H1 (cell line): ENCODE results near the gene PIGS. TPM values are rescaled to one million over a fixed set of nuclear protein-coding genes. Genes with fewer than 3 reads are reported as not detected.

Experiments
- CTCF ChIA-PET: fragments of 300-600 bp; sonication (Branson Sonifier 250); formaldehyde crosslinking; loops from one replicate; lab custom pipeline; 2021; ENCODE audit not compliant: partially characterized antibody; lab: Charles Lee
- POLR2A ChIA-PET: fragments of 300-600 bp; sonication (Branson Sonifier 250); formaldehyde crosslinking; loops from one replicate; lab custom pipeline; 2021; ENCODE audit warnings: inconsistent platforms; ENCODE audit not compliant: partially characterized antibody; lab: Charles Lee
- DNase-seq, 2 experiments: peaks; one replicate each; pipeline versions ENCODE4 v3.0.0 to v3.0.0-alpha.2; 2010 to 2022; ENCODE audit warnings: low spot score in 2 of 2, low read depth in 1 of 2, mixed read lengths in 1 of 2
- FAIRE-seq: peaks from 2 replicates; lab custom pipeline; 2011; peaks lifted over from hg19 to GRCh38; lab: Jason Lieb, UNC
- H2AFZ ChIP-seq: 2 replicates; pipeline ENCODE4 v1.8.1; 2012; ENCODE audit warnings: low read length, inconsistent platforms
- H2AK5ac ChIP-seq: 2 replicates; pipeline ENCODE4 v1.6.1; 2013; ENCODE audit warnings: low read depth, low read length
- H2BK120ac ChIP-seq: replicated peaks from 2 replicates; pipeline ENCODE3; 2013; ENCODE audit warnings: low read depth, low read length, inconsistent platforms
- H2BK12ac ChIP-seq: 2 replicates; pipeline ENCODE4 v1.6.1; 2013; ENCODE audit warnings: low read depth, low read length
- H2BK15ac ChIP-seq: 2 replicates; pipeline ENCODE4 v1.6.1; 2013; ENCODE audit warnings: low read length
- H2BK20ac ChIP-seq: 2 replicates; pipeline ENCODE4 v1.6.1; 2013; ENCODE audit warnings: low read length
- H2BK5ac ChIP-seq: 2 replicates; pipeline ENCODE4 v1.6.1; 2013; ENCODE audit warnings: low read depth, low read length
- H3K14ac ChIP-seq: 2 replicates; pipeline ENCODE4 v1.6.1; 2013; ENCODE audit warnings: inconsistent platforms; ENCODE audit not compliant: insufficient read length
- H3K18ac ChIP-seq: 2 replicates; pipeline ENCODE4 v1.6.1; 2013; ENCODE audit warnings: low read length; ENCODE audit errors: extremely low read depth
- H3K23ac ChIP-seq: 2 replicates; pipeline ENCODE4 v1.6.1; 2013; ENCODE audit warnings: inconsistent platforms; ENCODE audit not compliant: insufficient read length
- H3K23me2 ChIP-seq: 2 replicates; pipeline ENCODE4 v1.6.1; 2013; ENCODE audit warnings: low read depth, low read length
- H3K27ac ChIP-seq: 2 replicates; pipeline ENCODE4 v1.6.1; 2011; ENCODE audit warnings: low read depth, low read length, inconsistent platforms
- H3K27me3 ChIP-seq, 4 experiments: replicated peaks in 1 of 4; 1 replicate in 1 of 4; 2 replicates in 3 of 4; pipeline versions ENCODE4 v1.6.1 to v1.8.1; 2011 to 2013; ENCODE audit warnings: low read length in 3 of 4, mild to moderate bottlenecking in 3 of 4, inconsistent platforms in 2 of 4, mixed read lengths in 2 of 4, moderate library complexity in 1 of 4; ENCODE audit not compliant: control insufficient read depth in 3 of 4, insufficient read depth in 3 of 4; ENCODE audit errors: extremely low read depth in 1 of 4
- H3K36me3 ChIP-seq, 4 experiments: 2 replicates each; pipeline versions ENCODE4 v1.6.1 to v1.8.1; 2011 to 2013; ENCODE audit warnings: mild to moderate bottlenecking in 4 of 4, low read length in 3 of 4, moderate library complexity in 2 of 4, control low read depth in 1 of 4, inconsistent platforms in 1 of 4; ENCODE audit not compliant: insufficient read depth in 4 of 4, control insufficient read depth in 2 of 4
- H3K4ac ChIP-seq: replicated peaks from 2 replicates; pipeline ENCODE3; 2013; ENCODE audit warnings: low read length, low read depth, mixed read lengths, inconsistent platforms; ENCODE audit not compliant: insufficient read length
- H3K4me1 ChIP-seq, 4 experiments: replicated peaks in 1 of 4; 1 replicate in 1 of 4; 2 replicates in 3 of 4; pipeline versions ENCODE4 v1.6.1 to v1.8.1; 2011 to 2013; ENCODE audit warnings: low read length in 3 of 4, inconsistent platforms in 2 of 4, mixed read lengths in 1 of 4; ENCODE audit not compliant: insufficient read depth in 4 of 4, control insufficient read depth in 3 of 4
- H3K4me2 ChIP-seq, 2 experiments: 2 replicates each; pipeline versions ENCODE4 v1.6.1 to v1.8.1; 2011 to 2013; ENCODE audit warnings: low read depth in 2 of 2, low read length in 2 of 2, control low read depth in 1 of 2, inconsistent platforms in 1 of 2, mild to moderate bottlenecking in 1 of 2; ENCODE audit not compliant: insufficient read depth in 1 of 2
- H3K4me3 ChIP-seq, 4 experiments: fragments of 200-600, 300-600 bp in 1 of 4; sonication (generic), shearing (Covaris generic), sonication (Bioruptor Twin) in 1 of 4; 2 replicates each; pipeline versions ENCODE4 v1.5.1 to v1.8.1; 2011 to 2016; ENCODE audit warnings: low read length in 4 of 4, low read depth in 3 of 4, control low read depth in 2 of 4, inconsistent platforms in 2 of 4, mild to moderate bottlenecking in 2 of 4, mixed read lengths in 1 of 4, moderate library complexity in 1 of 4; ENCODE audit not compliant: insufficient read depth in 2 of 4; ENCODE audit errors: extremely low read depth in 1 of 4
- H3K56ac ChIP-seq: replicated peaks from 2 replicates; pipeline ENCODE3; 2013; ENCODE audit warnings: low read depth, mild to moderate bottlenecking, mixed read lengths, low read length, inconsistent platforms; ENCODE audit not compliant: insufficient read length
- H3K79me1 ChIP-seq: 2 replicates; pipeline ENCODE4 v1.6.1; 2013; ENCODE audit warnings: low read depth, low read length, control low read depth
- H3K79me2 ChIP-seq, 2 experiments: 2 replicates each; pipeline versions ENCODE4 v1.6.1 to v1.8.1; 2012 to 2013; ENCODE audit warnings: low read length in 2 of 2, mild to moderate bottlenecking in 2 of 2, inconsistent platforms in 1 of 2; ENCODE audit not compliant: insufficient read depth in 2 of 2, control insufficient read depth in 1 of 2
- H3K9ac ChIP-seq, 4 experiments: replicated peaks in 1 of 4; 1 replicate in 1 of 4; 2 replicates in 3 of 4; pipeline versions ENCODE4 v1.6.1 to v1.8.1; 2011 to 2013; ENCODE audit warnings: low read depth in 3 of 4, low read length in 3 of 4, control low read depth in 2 of 4, mild to moderate bottlenecking in 2 of 4, moderate library complexity in 2 of 4, inconsistent platforms in 1 of 4; ENCODE audit errors: extremely low read depth in 1 of 4
- H3K9me3 ChIP-seq, 2 experiments: 2 replicates each; pipeline versions ENCODE4 v1.6.1 to v1.8.1; 2012 to 2013; ENCODE audit warnings: mild to moderate bottlenecking in 2 of 2, moderate library complexity in 2 of 2, control low read depth in 1 of 2, inconsistent platforms in 1 of 2, low read depth in 1 of 2, low read length in 1 of 2, mixed read lengths in 1 of 2; ENCODE audit not compliant: insufficient read depth in 2 of 2
- H4K20me1 ChIP-seq, 2 experiments: replicated peaks in 1 of 2; 2 replicates each; pipeline versions ENCODE3 to v1.8.1; 2011 to 2013; ENCODE audit warnings: inconsistent platforms in 2 of 2, low read length in 2 of 2, mild to moderate bottlenecking in 1 of 2; ENCODE audit not compliant: insufficient read depth in 2 of 2, control insufficient read depth in 1 of 2
- H4K5ac ChIP-seq: 2 replicates; pipeline ENCODE4 v1.6.1; 2013; ENCODE audit warnings: low read length, low read depth, mixed read lengths, inconsistent platforms; ENCODE audit not compliant: insufficient read length
- H4K8ac ChIP-seq: 2 replicates; pipeline ENCODE4 v1.8.0; 2013; ENCODE audit warnings: mild to moderate bottlenecking, moderate library complexity, low read length, inconsistent platforms; ENCODE audit not compliant: insufficient read depth; ENCODE audit errors: extremely low read depth
- H4K91ac ChIP-seq: replicated peaks from 2 replicates; pipeline ENCODE3; 2013; ENCODE audit warnings: low read length, mixed read lengths, inconsistent platforms; ENCODE audit not compliant: insufficient read length
- RFX5 ChIP-seq: IDR thresholded peaks from 2 replicates; pipeline ENCODE4 v1.6.1; 2011; ENCODE audit warnings: low read depth, low read length, improper control_type of control experiment, borderline replicate concordance
- RNF2 ChIP-seq: fragments of 200-900, 300-1000 bp; sonication (generic); IDR thresholded peaks from 2 replicates; pipeline ENCODE4 v1.7.1; 2016; ENCODE audit warnings: borderline replicate concordance, low read depth, mild to moderate bottlenecking, antibody characterized with exemption, low read length; ENCODE audit not compliant: poor library complexity, severe bottlenecking; ENCODE audit errors: missing control alignments
- RXRA ChIP-seq: IDR thresholded peaks from 2 replicates; pipeline ENCODE4 v1.6.1; 2011; ENCODE audit warnings: low read depth, mild to moderate bottlenecking, low read length, moderate library complexity; ENCODE audit not compliant: insufficient read depth
- SIN3A ChIP-seq, 2 experiments: IDR thresholded peaks in 1 of 2; conservative IDR thresholded peaks in 1 of 2; 2 replicates each; pipeline ENCODE4 v1.6.1; 2011 to 2012; ENCODE audit warnings: low read length in 2 of 2, improper control_type of control experiment in 1 of 2, low read depth in 1 of 2, mild to moderate bottlenecking in 1 of 2
- SP1 ChIP-seq: IDR thresholded peaks from 2 replicates; pipeline ENCODE4 v1.6.1; 2011; ENCODE audit warnings: low read depth, low read length
- ZNF274 ChIP-seq: IDR thresholded peaks from 2 replicates; pipeline ENCODE4 v1.7.0; 2012; ENCODE audit warnings: low read length, borderline replicate concordance; ENCODE audit errors: extremely low read depth
- WGBS, 2 experiments: shearing (Covaris generic) in 1 of 2; methylation state at CpG; one replicate each; pipeline versions ENCODE4 v1.1.6 to v1.1.7; 2013 to 2015; ENCODE audit warnings: low lambda C conversion rate in 2 of 2, mixed read lengths in 2 of 2, inconsistent platforms in 1 of 2, low coverage in 1 of 2, missing lambda C conversion rate in 1 of 2; ENCODE audit not compliant: insufficient replicate concordance in 2 of 2, insufficient coverage in 1 of 2, insufficient read length in 1 of 2; ENCODE audit errors: extremely low coverage in 1 of 2, missing lambda C conversion rate in 1 of 2; 5-methylcytosine and 5-hydroxymethylcytosine counted together
- polyA plus RNA-seq, 7 experiments: library from polyadenylated mRNA; depleted of rRNA in 3 of 7; stranded (reverse) in 5 of 7; unstranded in 2 of 7; fragments of >200 nt in 5 of 7; fragments of 200-250 nt in 2 of 7; gene quantifications; 1 replicate in 5 of 7; 2 replicates in 1 of 7; 4 replicates in 1 of 7; pipeline versions ENCODE4 v1.2.1 to v1.2.3, GENCODE V29; 2011 to 2013; ENCODE audit warnings: missing spikeins in 2 of 7, mixed read lengths in 2 of 7
- total RNA-seq: library from RNA; stranded (reverse); fragmentation: NEBNext Ultra II Directional; extraction: Animal tissue kit (Norgen Biotek cat#: 25700); gene quantifications from 2 replicates; pipeline ENCODE4 v1.2.1, GENCODE V29; 2021
- TF ChIP-seq, protein P1 (sequence below): IDR thresholded peaks from 2 replicates; pipeline ENCODE4 v1.6.1; 2012; ENCODE audit warnings: low read length, inconsistent platforms
- TF ChIP-seq, protein P2 (sequence below): IDR thresholded peaks from 2 replicates; pipeline ENCODE4 v1.6.1; 2012; ENCODE audit warnings: inconsistent platforms

Gene PIGS
- total and polyA plus RNA-seq, 2 of the 8 experiments (the other 6 are each of a cell fraction or from before 2014, with no cell fraction given), result 44.3 to 50.6 TPM

DNA sequence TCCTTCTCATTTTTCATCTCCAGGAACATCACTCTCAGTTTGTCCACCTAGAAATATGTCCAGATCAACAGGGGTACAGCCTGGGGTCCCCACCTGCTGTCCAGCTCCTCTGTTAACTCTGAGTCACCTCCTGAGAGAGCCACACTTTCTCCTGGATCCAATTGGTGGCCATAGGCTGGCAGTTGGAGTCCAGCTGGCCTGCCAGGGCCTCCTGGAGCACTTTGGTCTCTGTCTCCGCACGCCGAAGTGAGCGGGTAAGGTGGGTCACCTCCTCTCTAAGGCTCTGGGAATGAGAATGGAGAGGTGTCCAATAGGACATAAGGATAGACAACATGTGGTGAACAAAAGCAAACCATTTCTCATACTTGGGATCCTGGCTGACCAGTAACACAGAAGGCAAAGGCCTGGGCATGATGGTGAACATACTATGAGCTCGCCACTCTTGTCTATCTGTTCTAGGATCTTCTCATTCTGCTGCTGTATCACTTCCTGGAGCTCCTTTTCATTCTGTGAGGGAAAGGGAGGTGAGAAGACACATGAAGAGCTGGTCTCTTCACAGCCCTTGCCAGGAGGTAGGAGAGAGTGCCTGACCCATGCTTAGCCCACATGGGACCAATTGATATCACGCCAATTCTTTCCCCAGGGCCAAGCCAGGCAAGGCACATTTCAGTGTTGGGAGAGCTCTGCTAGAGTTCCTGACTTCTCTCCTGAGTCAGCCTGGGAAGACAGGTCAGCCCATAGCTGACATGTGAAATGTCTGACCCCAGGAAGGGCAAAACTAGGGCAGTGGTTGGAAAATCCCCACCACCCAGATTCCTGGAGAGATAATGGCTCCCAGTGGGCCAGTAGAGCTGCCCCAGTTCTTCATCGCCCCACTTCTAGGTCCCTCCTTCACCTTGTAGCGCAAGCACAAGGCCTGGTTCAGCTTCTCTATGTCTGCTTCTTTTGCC is 7.2 kb upstream of the PIGS start:
- H3K27me3 ChIP-seq, result no peaks in the 10 kb centered on the region
- H4K91ac ChIP-seq, result no peak overlapping the region
- H3K14ac ChIP-seq, result no peak overlapping the region
- no peak overlapping the region for H3K4me2 ChIP-seq
- H4K5ac ChIP-seq, result no peak overlapping the region
- POLR2A ChIA-PET, result interaction anchor here (0.7 to 3.3 kb wide), 13 partner anchors 11 to 147 kb away, joined by 3 to 21 read pairs (median 5); no protein-coding TSS in a partner anchor
- H2BK15ac ChIP-seq, result no peak overlapping the region
- peaks cover 2 to 9% (median 5%) of the 10 kb centered on the region in 4 experiments; a peak in 6 of 7 replicates for H3K4me1 ChIP-seq
- H3K4ac ChIP-seq, result no peak overlapping the region
- H3K9ac ChIP-seq, result no peak overlapping the region
- no peaks in the 10 kb centered on the region for H3K79me1 ChIP-seq
- H2BK12ac ChIP-seq, result no peak overlapping the region
- no peaks in the 10 kb centered on the region for H3K79me2 ChIP-seq
- 94% methylated on average over 8 of the region's 8 CpGs; no CpG with 5 or more reads in 1 of the 2 experiments for WGBS, 2 experiments
- no peak overlapping the region for H3K27ac ChIP-seq
- no peaks in the 10 kb centered on the region; the same call in 1 of the 2 replicates for H3K23me2 ChIP-seq
- no peak overlapping the region for H4K8ac ChIP-seq
- FAIRE-seq (no peak), DNase-seq (no peak)
- H2AK5ac ChIP-seq, result no peak overlapping the region
- no peak overlapping the region for H3K4me3 ChIP-seq
- peaks cover 26 to 53% (median 48%) of the 10 kb centered on the region in 4 experiments for H3K36me3 ChIP-seq
- H2BK120ac ChIP-seq, result no peak overlapping the region
- H2AFZ ChIP-seq, result no peak overlapping the region
- H4K20me1 ChIP-seq, result peaks cover 3 to 4% of the 10 kb centered on the region in 2 experiments
- CTCF ChIA-PET, result interaction anchor here (0.8 to 1.6 kb wide), 7 partner anchors 10 to 34 kb away, joined by 3 to 7 read pairs (median 4); no protein-coding TSS in a partner anchor
- H3K9me3 ChIP-seq, result no peaks in the 10 kb centered on the region
- no peak overlapping the region for H3K56ac ChIP-seq
- no peak overlapping the region for H2BK20ac ChIP-seq
- no peak overlapping the region for H2BK5ac ChIP-seq
- no peak overlapping the region for H3K23ac ChIP-seq
- no peak overlapping the region for H3K18ac ChIP-seq
- TF ChIP-seq, protein P1, sequence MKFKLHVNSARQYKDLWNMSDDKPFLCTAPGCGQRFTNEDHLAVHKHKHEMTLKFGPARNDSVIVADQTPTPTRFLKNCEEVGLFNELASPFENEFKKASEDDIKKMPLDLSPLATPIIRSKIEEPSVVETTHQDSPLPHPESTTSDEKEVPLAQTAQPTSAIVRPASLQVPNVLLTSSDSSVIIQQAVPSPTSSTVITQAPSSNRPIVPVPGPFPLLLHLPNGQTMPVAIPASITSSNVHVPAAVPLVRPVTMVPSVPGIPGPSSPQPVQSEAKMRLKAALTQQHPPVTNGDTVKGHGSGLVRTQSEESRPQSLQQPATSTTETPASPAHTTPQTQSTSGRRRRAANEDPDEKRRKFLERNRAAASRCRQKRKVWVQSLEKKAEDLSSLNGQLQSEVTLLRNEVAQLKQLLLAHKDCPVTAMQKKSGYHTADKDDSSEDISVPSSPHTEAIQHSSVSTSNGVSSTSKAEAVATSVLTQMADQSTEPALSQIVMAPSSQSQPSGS, result no peak
- TF ChIP-seq, protein P2, sequence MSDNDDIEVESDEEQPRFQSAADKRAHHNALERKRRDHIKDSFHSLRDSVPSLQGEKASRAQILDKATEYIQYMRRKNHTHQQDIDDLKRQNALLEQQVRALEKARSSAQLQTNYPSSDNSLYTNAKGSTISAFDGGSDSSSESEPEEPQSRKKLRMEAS, result no peak
- TF ChIP-seq SP1 (no peak), RNF2 (no peak), SIN3A (conservative IDR thresholded peaks at IDR 0.05 in 1 of 2, IDR thresholded peaks at IDR 0.05 in 1 of 2; ENCODE audit: low read depth in 1 of 2, low read length in 2 of 2) (no peak), RFX5 (no peak), RXRA (no peak), ZNF274 (no peak)
